Stimulated activated CD4-positive, alpha-beta T cell treated with anti-CD3 and anti-CD28 coated beads, Interleukin-2, amount 100 ng/mL, for 24 hours (primary cell): ENCODE data around the gene NDOR1.

Experiments
- DNase-seq, 2 donors: peaks; one replicate each; pipeline ENCODE4 v3.0.0-alpha.2; 2020

NDOR1 gene

GRCh38 chr9:137205126-137206069 is at the start of gene NDOR1, which contains the start of gene TMEM203:
Gene NDOR1 (plus strand): TSS chr9:137205700. CDS start chr9:137205778, 78 bp downstream.
Gene TMEM203 (minus strand): TSS chr9:137205648. CDS start chr9:137205414, 234 bp downstream.
- peak; percentile 96 to 97 for DNase-seq

- DNase-seq = peak; percentile 65 to 68
These were observed 48.7 kb upstream of the NDOR1 start for GRCh38 chr9:137156567-137157375.

GRCh38 chr9:137157618-137158415 is 47.7 kb upstream of the NDOR1 start:
- DNase-seq = no peak

GRCh38 chr9:137158625-137159024 is 46.9 kb upstream of the NDOR1 start:
- no peak for DNase-seq

GRCh38 chr9:137159105-137160053 is 46.1 kb upstream of the NDOR1 start:
- no peak for DNase-seq

- no peak for DNase-seq
These were observed 45.5 kb upstream of the NDOR1 start for GRCh38 chr9:137160054-137160425.

- no peak for DNase-seq
These were observed 44.6 kb upstream of the NDOR1 start for GRCh38 chr9:137160716-137161557.

GRCh38 chr9:137161558-137162486 is 43.7 kb upstream of the NDOR1 start:
- no peak for DNase-seq

- DNase-seq = no peak
These were observed 42.8 kb upstream of the NDOR1 start for GRCh38 chr9:137162505-137163364.

- DNase-seq = no peak
These were observed 42.2 kb upstream of the NDOR1 start for GRCh38 chr9:137163365-137163715.

GRCh38 chr9:137163805-137164204 is 41.7 kb upstream of the NDOR1 start:
- DNase-seq = no peak

- no peak for DNase-seq
These were observed 40.9 kb upstream of the NDOR1 start for GRCh38 chr9:137164370-137165249.

- DNase-seq = no peak
These were observed 40.2 kb upstream of the NDOR1 start for GRCh38 chr9:137165250-137165836.

- no peak for DNase-seq
These were observed 38.9 kb upstream of the NDOR1 start for GRCh38 chr9:137166380-137167229.

GRCh38 chr9:137167277-137167746 is 38.2 kb upstream of the NDOR1 start:
- no peak for DNase-seq
